Measurements from ENCODE around the gene ERCC6L2. TPM values are rescaled to one million over a fixed set of nuclear protein-coding genes. Genes with fewer than 3 reads are reported as not detected.

The ERCC6L2 gene
- total RNA-seq, 1 experiment from 2014 or later = 45.4 TPM

GRCh38 chr9:95989297-95989696 is 113.8 kb downstream of the ERCC6L2 start:
- intact Hi-C loops (cut with micrococcal nuclease; ENCODE audit: unreplicated experiment) = no loop called here
- CTCF ChIA-PET = no interaction called here
- no peak overlapping the region for H3K4me3 ChIP-seq (ENCODE audit: low read depth, low read length)
- Mint-ChIP-seq H3K27me3 (ENCODE audit: insufficient read depth, unreplicated experiment) (no peaks in the 10 kb centered on the region), H3K27ac (ENCODE audit: unreplicated experiment) (no peak overlapping the region), H3K4me3 (ENCODE audit: unreplicated experiment) (no peak overlapping the region), H3K36me3 (ENCODE audit: insufficient read depth, unreplicated experiment) (peaks cover 34% of the 10 kb centered on the region), H3K4me1 (ENCODE audit: low read depth, unreplicated experiment) (no peaks in the 10 kb centered on the region), H3K9me3 (ENCODE audit: unreplicated experiment) (peaks cover 10% of the 10 kb centered on the region)
- H3K27me3 ChIP-seq (replicated peaks; ENCODE audit: control insufficient read depth, insufficient read depth, low read length) = no peaks in the 10 kb centered on the region
- no peak for DNase-seq
- TF ChIP-seq, protein P1, sequence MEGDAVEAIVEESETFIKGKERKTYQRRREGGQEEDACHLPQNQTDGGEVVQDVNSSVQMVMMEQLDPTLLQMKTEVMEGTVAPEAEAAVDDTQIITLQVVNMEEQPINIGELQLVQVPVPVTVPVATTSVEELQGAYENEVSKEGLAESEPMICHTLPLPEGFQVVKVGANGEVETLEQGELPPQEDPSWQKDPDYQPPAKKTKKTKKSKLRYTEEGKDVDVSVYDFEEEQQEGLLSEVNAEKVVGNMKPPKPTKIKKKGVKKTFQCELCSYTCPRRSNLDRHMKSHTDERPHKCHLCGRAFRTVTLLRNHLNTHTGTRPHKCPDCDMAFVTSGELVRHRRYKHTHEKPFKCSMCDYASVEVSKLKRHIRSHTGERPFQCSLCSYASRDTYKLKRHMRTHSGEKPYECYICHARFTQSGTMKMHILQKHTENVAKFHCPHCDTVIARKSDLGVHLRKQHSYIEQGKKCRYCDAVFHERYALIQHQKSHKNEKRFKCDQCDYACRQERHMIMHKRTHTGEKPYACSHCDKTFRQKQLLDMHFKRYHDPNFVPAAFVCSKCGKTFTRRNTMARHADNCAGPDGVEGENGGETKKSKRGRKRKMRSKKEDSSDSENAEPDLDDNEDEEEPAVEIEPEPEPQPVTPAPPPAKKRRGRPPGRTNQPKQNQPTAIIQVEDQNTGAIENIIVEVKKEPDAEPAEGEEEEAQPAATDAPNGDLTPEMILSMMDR (IDR thresholded peaks at IDR 0.05; ENCODE audit: insufficient read depth in 1 of 2, low read depth in 1 of 2, low read length in 1 of 2, severe bottlenecking in 1 of 2, unreplicated experiment in 1 of 2) = no peak
- POLR2A ChIA-PET = no interaction called here
- H3K4me1 ChIP-seq = no peaks in the 10 kb centered on the region
- peaks cover 12% of the 10 kb centered on the region for H3K9me3 ChIP-seq
- no TSS peak for BruUV-seq (replicated peaks)
- H3K36me3 ChIP-seq (ENCODE audit: control insufficient read depth, insufficient read depth, low read length) = no peaks in the 10 kb centered on the region

- H3K36me3 ChIP-seq (ENCODE audit: control insufficient read depth, insufficient read depth, low read length) = no peaks in the 10 kb centered on the region
- Mint-ChIP-seq H3K36me3 (ENCODE audit: insufficient read depth, unreplicated experiment) (peaks cover 19% of the 10 kb centered on the region), H3K27ac (ENCODE audit: unreplicated experiment) (no peak overlapping the region), H3K9me3 (ENCODE audit: unreplicated experiment) (peaks cover 1% of the 10 kb centered on the region), H3K27me3 (ENCODE audit: insufficient read depth, unreplicated experiment) (no peaks in the 10 kb centered on the region), H3K4me3 (ENCODE audit: unreplicated experiment) (no peak overlapping the region), H3K4me1 (ENCODE audit: low read depth, unreplicated experiment) (no peaks in the 10 kb centered on the region)
- ChIA-PET POLR2A (no interaction called here), CTCF (no interaction called here)
- DNase-seq = no peak
- no TSS peak for BruUV-seq (replicated peaks)
- H3K4me3 ChIP-seq (ENCODE audit: low read depth, low read length) = no peak overlapping the region
- no peaks in the 10 kb centered on the region for H3K27me3 ChIP-seq (replicated peaks; ENCODE audit: control insufficient read depth, insufficient read depth, low read length)
- TF ChIP-seq, protein P1 (IDR thresholded peaks at IDR 0.05; ENCODE audit: insufficient read depth in 1 of 2, low read depth in 1 of 2, low read length in 1 of 2, severe bottlenecking in 1 of 2, unreplicated experiment in 1 of 2) = no peak
- intact Hi-C loops (cut with micrococcal nuclease; ENCODE audit: unreplicated experiment) = no loop called here
- H3K9me3 ChIP-seq = peaks cover 12% of the 10 kb centered on the region
- no peaks in the 10 kb centered on the region for H3K4me1 ChIP-seq
Observed at GRCh38 chr9:95991326-95991725, 115.8 kb downstream of the ERCC6L2 start.

- Mint-ChIP-seq H3K36me3 (ENCODE audit: insufficient read depth, unreplicated experiment) (peaks cover 15% of the 10 kb centered on the region), H3K4me3 (ENCODE audit: unreplicated experiment) (no peak overlapping the region)
- TF ChIP-seq, protein P1 (IDR thresholded peaks at IDR 0.05; ENCODE audit: insufficient read depth in 1 of 2, low read depth in 1 of 2, low read length in 1 of 2, severe bottlenecking in 1 of 2, unreplicated experiment in 1 of 2) = no peak
Observed at GRCh38 chr9:95992536-95992935, 117.0 kb downstream of the ERCC6L2 start.

More at GRCh38 chr9:95992536-95992935, 117.0 kb downstream of the ERCC6L2 start:
- ChIA-PET CTCF (no interaction called here), POLR2A (no interaction called here)
- Mint-ChIP-seq H3K27ac (ENCODE audit: unreplicated experiment) (no peak overlapping the region), H3K4me1 (ENCODE audit: low read depth, unreplicated experiment) (no peaks in the 10 kb centered on the region), H3K9me3 (ENCODE audit: unreplicated experiment) (no peaks in the 10 kb centered on the region), H3K27me3 (ENCODE audit: insufficient read depth, unreplicated experiment) (no peaks in the 10 kb centered on the region)
- Histone ChIP-seq H3K4me3 (ENCODE audit: low read depth, low read length) (no peak overlapping the region), H3K27me3 (replicated peaks; ENCODE audit: control insufficient read depth, insufficient read depth, low read length) (no peaks in the 10 kb centered on the region), H3K9me3 (peaks cover 8% of the 10 kb centered on the region), H3K36me3 (ENCODE audit: control insufficient read depth, insufficient read depth, low read length) (no peaks in the 10 kb centered on the region), H3K4me1 (no peaks in the 10 kb centered on the region)
- intact Hi-C loops (cut with micrococcal nuclease; ENCODE audit: unreplicated experiment) = no loop called here
- no peak for DNase-seq
- no TSS peak for BruUV-seq (replicated peaks)
